Endothelial cell of umbilical vein (primary cell): Measurements from ENCODE around the gene DIPK1A. TPM values are rescaled to one million over a fixed set of nuclear protein-coding genes. Genes with fewer than 3 reads are reported as not detected.

ENCODE experiments used
- Bru-seq: library from RNA; stranded (reverse); fragments of 400-500 nt; gene quantifications from one replicate; lab custom pipeline; 2021; lab: Mats Ljungman, UMichigan
- BruChase-seq, 2 experiments: library from RNA; stranded (reverse); fragments of 400-500 nt; gene quantifications; one replicate each; lab custom pipeline; 2021; lab: Mats Ljungman, UMichigan
- BruUV-seq: library from RNA; stranded (reverse); fragments of 400-500 nt; replicated peaks from 2 replicates; lab custom pipeline; 2021; lab: Mats Ljungman, UMichigan
- CTCF ChIA-PET: fragments of 300-600, 350-600 bp; sonication (Branson Sonifier 250); formaldehyde crosslinking; loops from one replicate; lab custom pipeline; 2021; ENCODE audit warnings: antibody characterized with exemption, inconsistent platforms; lab: Charles Lee
- POLR2A ChIA-PET: fragments of 300-600, 350-600 bp; sonication (Branson Sonifier 250); formaldehyde crosslinking; loops from one replicate; lab custom pipeline; 2021; ENCODE audit warnings: antibody characterized with exemption, inconsistent platforms; lab: Charles Lee
- DNase-seq: peaks from one replicate; pipeline ENCODE4 v3.0.0-alpha.2; 2011; ENCODE audit warnings: low read depth, low spot score
- FAIRE-seq: peaks from 2 replicates; lab custom pipeline; 2011; peaks lifted over from hg19 to GRCh38; lab: Jason Lieb, UNC
- H2AFZ ChIP-seq: 2 replicates; pipeline ENCODE4 v1.6.0; 2012; ENCODE audit warnings: low read depth, low read length, control low read depth, inconsistent platforms
- H3K27ac ChIP-seq: 2 replicates; pipeline ENCODE4 v1.5.1; 2011; ENCODE audit warnings: low read depth, mild to moderate bottlenecking, control low read depth, low read length, moderate library complexity; ENCODE audit not compliant: insufficient read depth
- H3K27me3 ChIP-seq, 2 experiments: 2 replicates each; pipeline versions ENCODE4 v1.6.0 to v1.6.1; 2011; ENCODE audit warnings: low read length in 2 of 2, mixed read lengths in 1 of 2; ENCODE audit not compliant: control insufficient read depth in 2 of 2, insufficient read depth in 2 of 2
- H3K36me3 ChIP-seq, 2 experiments: 2 replicates in 1 of 2; 3 replicates in 1 of 2; pipeline ENCODE4 v1.5.1; 2011; ENCODE audit warnings: low read length in 2 of 2, mild to moderate bottlenecking in 1 of 2, moderate library complexity in 1 of 2; ENCODE audit not compliant: control insufficient read depth in 2 of 2, insufficient read depth in 2 of 2; ENCODE audit errors: extremely low read depth in 1 of 2
- H3K4me1 ChIP-seq: 3 replicates; pipeline ENCODE4 v1.5.1; 2011; ENCODE audit warnings: mild to moderate bottlenecking, low read length; ENCODE audit not compliant: control insufficient read depth, insufficient read depth; ENCODE audit errors: extremely low read depth
- H3K4me2 ChIP-seq: 2 replicates; pipeline ENCODE4 v1.6.1; 2011; ENCODE audit warnings: low read length, control low read depth, mixed read lengths; ENCODE audit not compliant: insufficient read depth
- H3K4me3 ChIP-seq, 3 experiments: fragments of 200-600 bp in 1 of 3; sonication (generic), shearing (Covaris generic) in 1 of 3; replicated peaks in 1 of 3; 2 replicates each; pipeline ENCODE4 v1.5.1; 2011 to 2016; ENCODE audit warnings: control low read depth in 3 of 3, low read length in 3 of 3, mild to moderate bottlenecking in 2 of 3, inconsistent platforms in 1 of 3, low read depth in 1 of 3, moderate library complexity in 1 of 3; ENCODE audit not compliant: insufficient read depth in 1 of 3
- H3K79me2 ChIP-seq: 2 replicates; pipeline ENCODE4 v1.6.0; 2012; ENCODE audit warnings: low read length, inconsistent platforms; ENCODE audit not compliant: control insufficient read depth, insufficient read depth
- H3K9ac ChIP-seq: replicated peaks from 2 replicates; pipeline ENCODE3; 2011; ENCODE audit warnings: low read length, control low read depth; ENCODE audit not compliant: insufficient read depth; ENCODE audit errors: extremely low read depth
- H3K9me1 ChIP-seq: replicated peaks from 3 replicates; pipeline ENCODE4 v1.6.0; 2011; ENCODE audit warnings: mild to moderate bottlenecking, low read length; ENCODE audit not compliant: control insufficient read depth, insufficient read depth; ENCODE audit errors: extremely low read depth
- H3K9me3 ChIP-seq: replicated peaks from 2 replicates; pipeline ENCODE4 v1.5.1; 2012; ENCODE audit warnings: low read length, inconsistent platforms; ENCODE audit not compliant: control insufficient read depth, insufficient read depth
- H4K20me1 ChIP-seq: replicated peaks from 2 replicates; pipeline ENCODE3; 2011; ENCODE audit warnings: mild to moderate bottlenecking, low read length; ENCODE audit not compliant: control insufficient read depth, insufficient read depth; ENCODE audit errors: extremely low read depth
- GATA2 ChIP-seq: IDR thresholded peaks from 2 replicates; pipeline ENCODE4 v1.7.0; 2011; ENCODE audit warnings: low read depth, mild to moderate bottlenecking, moderate library complexity, mixed read lengths, low read length; ENCODE audit not compliant: insufficient read length, insufficient read depth
- JUN ChIP-seq: IDR thresholded peaks from 2 replicates; pipeline ENCODE4 v1.6.1; 2011; ENCODE audit warnings: borderline replicate concordance, low read depth; ENCODE audit not compliant: insufficient read length, insufficient read depth
- MAX ChIP-seq: IDR thresholded peaks from 2 replicates; pipeline ENCODE4 v1.6.1; 2011; ENCODE audit not compliant: insufficient read depth, insufficient read length
- POLR2A ChIP-seq: IDR thresholded peaks from 2 replicates; pipeline ENCODE4 v1.6.1; 2012; ENCODE audit warnings: low read depth, mild to moderate bottlenecking, control low read depth, low read length
- dilution Hi-C: fragments of 300-500 bp; cut with MboI; formaldehyde crosslinking; loops from one replicate; pipeline ENCODE4 v1.15.0; 2019; ENCODE audit warnings: low sequenced_read_pairs; ENCODE audit not compliant: extremely low pct_ligation_motif_present
- intact Hi-C: fragments of 100-400 bp; cut with micrococcal nuclease; formaldehyde crosslinking; loops from one replicate; pipeline ENCODE4 v1.10.0; 2022
- long read RNA-seq: library from polyadenylated mRNA; stranded (forward); transcript quantifications from one replicate; pipeline ENCODE4 v2.0.0, GENCODE V29; 2021
- polyA minus RNA-seq, 3 experiments: library from RNA; depleted of rRNA, polyadenylated mRNA; stranded (reverse); fragments of >200 nt; gene quantifications; 1 replicate in 1 of 3; 2 replicates in 2 of 3; pipeline ENCODE4 v1.2.3, GENCODE V29; 2011
- polyA plus RNA-seq, 4 experiments: library from polyadenylated mRNA; depleted of rRNA in 3 of 4; stranded (reverse) in 3 of 4; unstranded in 1 of 4; fragments of >200 nt; gene quantifications; 2 replicates each; pipeline versions ENCODE4 v1.2.1 to v1.2.3, GENCODE V29; 2011 to 2012; ENCODE audit warnings: missing spikeins in 1 of 4
- total RNA-seq: library from RNA; stranded (reverse); gene quantifications from 2 replicates; pipeline ENCODE4 v1.2.3, GENCODE V29; 2021

The DIPK1A gene
- total RNA-seq: 0.62 and 0.93 TPM in 2 replicates
- polyA plus RNA-seq: 0.22 and 0.25 TPM in 2 replicates
- polyA plus RNA-seq (2011; cell fraction: cytosol; rRNA removed): 0.44 and 0.45 TPM in 2 replicates
- 0.21 and 0.28 TPM in 2 replicates for polyA plus RNA-seq (2011; cell fraction: nucleus; rRNA removed)
- 0.80 and 1.2 TPM in 2 replicates for polyA plus RNA-seq (2012)
- 0.24 and 0.30 TPM in 2 replicates for polyA minus RNA-seq
- polyA minus RNA-seq (2011; cell fraction: cytosol; rRNA and poly(A)+ RNA removed): 0.41 TPM
- polyA minus RNA-seq (2011; cell fraction: nucleus; rRNA and poly(A)+ RNA removed): 0.29 and 0.43 TPM in 2 replicates
- percentile 30 among the genes with signal in this experiment for Bru-seq, nascent RNA
- BruChase-seq, experiment 1, labeled RNA remaining after a 6-hour chase: percentile 28 among the genes with signal in this experiment
- percentile 30 among the genes with signal in this experiment for BruChase-seq, experiment 2, labeled RNA remaining after a 2-hour chase
- long read RNA-seq, partial matches to known transcripts: 0 of 31 reads
- long read RNA-seq, other reads (novel, unspliced or antisense): 29 of 31 reads

DNA sequence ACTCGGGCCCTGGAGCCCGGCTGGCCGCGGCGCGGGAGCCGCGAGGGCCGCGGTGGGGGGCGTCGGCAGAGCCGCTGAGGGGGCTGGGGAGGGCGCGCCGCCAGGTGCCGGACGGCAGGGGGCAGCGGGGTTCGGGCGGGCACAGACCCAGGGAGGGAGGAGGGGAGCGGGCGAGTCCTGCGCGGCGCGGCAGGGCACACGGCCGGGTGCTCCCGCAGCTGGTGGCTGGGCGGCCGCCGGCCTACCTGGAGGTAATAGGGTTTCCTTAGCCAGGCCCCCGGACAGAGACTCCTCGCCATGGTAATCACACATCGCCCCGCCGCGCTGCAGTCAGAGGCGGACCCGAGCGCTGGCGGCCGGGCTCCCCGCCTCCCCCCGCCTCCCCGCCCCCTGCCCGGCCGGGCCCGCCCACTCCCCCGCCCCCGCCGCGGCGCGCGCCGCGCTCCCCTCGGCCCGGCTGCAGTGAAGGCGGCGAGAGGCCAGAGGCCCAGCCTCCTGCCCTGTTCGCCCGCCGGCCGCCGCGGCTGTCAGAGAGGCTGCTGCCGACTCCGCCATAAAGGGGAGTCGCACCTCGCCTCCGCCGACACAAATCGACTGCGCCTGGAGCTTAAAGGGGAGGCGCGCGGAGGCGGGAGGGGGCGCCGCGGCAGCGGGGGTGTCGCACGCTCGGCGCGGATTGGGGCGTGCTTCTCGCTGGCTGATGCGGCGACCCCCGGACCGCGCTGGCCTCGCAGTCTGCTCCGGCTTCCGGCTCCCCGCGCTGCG lies at the start of gene DIPK1A:
DIPK1A (minus strand) TSS at position 332 of the 765 bp plus-strand sequence; CDS start at position 299, 33 bp downstream.
- Histone ChIP-seq H3K4me3 (peak within 1 kb of the TSS; percentile 33 to 81 (median 64)), H3K36me3 (no peaks in the 10 kb centered on the region), H3K9me3 (no peaks in the 10 kb centered on the region), H3K79me2 (no peaks in the 10 kb centered on the region), H3K9me1 (no peaks in the 10 kb centered on the region), H3K4me1 (peaks cover 9% of the 10 kb centered on the region), H3K9ac (peak within 1 kb of the TSS; percentile 49), H3K27me3 (peaks cover 36 to 48% of the 10 kb centered on the region in 2 experiments), H4K20me1 (no peaks in the 10 kb centered on the region), H3K27ac (no peak within 1 kb of the TSS), H2AFZ (peak within 1 kb of the TSS; percentile 98), H3K4me2 (peak within 1 kb of the TSS; percentile 87)
- DNase-seq (peak; percentile 60), FAIRE-seq (no peak)
- TF ChIP-seq POLR2A: no peak
- no peak for TF ChIP-seq JUN
- no peak for TF ChIP-seq MAX
- TF ChIP-seq GATA2: no peak
- BruUV-seq: no TSS peak
- ChIA-PET POLR2A (no interaction called here), CTCF (interaction anchor here (0.7 to 3.5 kb wide), 8 partner anchors 11 to 102 kb away, joined by 3 to 37 read pairs (median 4); no protein-coding TSS in a partner anchor)
- dilution Hi-C loops: no loop called here
- intact Hi-C loops: loop anchor here (2.0 kb wide), 1 partner anchor 33 kb away; no protein-coding TSS in a partner anchor
